DOHH2 (cell line): ENCODE measurements around the gene TMEM156.

Source experiments
- H3F3A ChIP-seq: fragments of 200-600 bp; sonication (generic), shearing (Covaris generic); 2 replicates; pipeline ENCODE4 v1.6.0; 2016; ENCODE audit warnings: antibody characterized with exemption, mild to moderate bottlenecking; ENCODE audit not compliant: control insufficient read depth, insufficient read depth
- H3K27ac ChIP-seq: fragments of 200-600 bp; sonication (generic); 2 replicates; pipeline ENCODE4 v1.5.1; 2014; ENCODE audit warnings: low read depth, mild to moderate bottlenecking, low read length, moderate library complexity
- H3K27me3 ChIP-seq: fragments of 200-600 bp; sonication (generic); 2 replicates; pipeline ENCODE4 v1.6.1; 2014; ENCODE audit warnings: mild to moderate bottlenecking, low read length, mixed read lengths; ENCODE audit not compliant: control insufficient read depth
- H3K36me3 ChIP-seq: fragments of 200-600 bp; sonication (generic); 2 replicates; pipeline ENCODE4 v1.6.1; 2014; ENCODE audit warnings: mild to moderate bottlenecking, low read length, moderate library complexity, mixed read lengths; ENCODE audit not compliant: control insufficient read depth
- H3K4me1 ChIP-seq: fragments of 200-600 bp; sonication (generic); 2 replicates; pipeline ENCODE4 v1.6.1; 2014; ENCODE audit warnings: mild to moderate bottlenecking, low read length, mixed read lengths; ENCODE audit not compliant: control insufficient read depth
- H3K4me2 ChIP-seq: fragments of 200-600 bp; sonication (generic); 2 replicates; pipeline ENCODE4 v1.6.0; 2014; ENCODE audit warnings: mild to moderate bottlenecking, low read length, moderate library complexity
- H3K4me3 ChIP-seq: fragments of 200-600 bp; sonication (generic); 2 replicates; pipeline ENCODE4 v1.5.1; 2014; ENCODE audit warnings: mild to moderate bottlenecking, low read length, mixed read lengths
- H3K79me2 ChIP-seq: fragments of 200-600 bp; sonication (generic); 2 replicates; pipeline ENCODE4 v1.6.1; 2014; ENCODE audit warnings: mild to moderate bottlenecking, low read length, mixed read lengths; ENCODE audit not compliant: control insufficient read depth
- H3K9me2 ChIP-seq: fragments of 200-600 bp; sonication (generic); replicated peaks from 2 replicates; pipeline ENCODE4 v1.6.1; 2014; ENCODE audit warnings: mild to moderate bottlenecking, low read length, mixed read lengths; ENCODE audit not compliant: control insufficient read depth
- H3K9me3 ChIP-seq: fragments of 200-600 bp; sonication (generic); 2 replicates; pipeline ENCODE4 v1.6.1; 2014; ENCODE audit warnings: antibody characterized with exemption, low read length, mixed read lengths; ENCODE audit not compliant: control insufficient read depth, insufficient read depth
- H4K20me1 ChIP-seq: fragments of 200-600 bp; sonication (generic); 2 replicates; pipeline ENCODE4 v1.6.0; 2014; ENCODE audit warnings: low read depth, mild to moderate bottlenecking, antibody characterized with exemption, low read length, moderate library complexity; ENCODE audit not compliant: control insufficient read depth, insufficient read depth
- EZH2phosphoT487 ChIP-seq: fragments of 200-600 bp; sonication (generic); IDR thresholded peaks from 2 replicates; pipeline ENCODE4 v1.6.1; 2017; ENCODE audit warnings: borderline replicate concordance, mild to moderate bottlenecking, antibody characterized with exemption, low read length, moderate library complexity, mixed read lengths
- TF ChIP-seq, protein P1 (sequence below): fragments of 200-600 bp; sonication (generic); IDR thresholded peaks from one replicate; pipeline ENCODE4 v1.5.1; 2014; ENCODE audit warnings: antibody characterized with exemption, mild to moderate bottlenecking, low read depth, low read length; ENCODE audit not compliant: poor library complexity, severe bottlenecking

TMEM156 gene

GRCh38 chr4:38957893-38958292 is 74.3 kb downstream of the TMEM156 start:
- H3K36me3 ChIP-seq, result no peaks in the 10 kb centered on the region
- H3K4me3 ChIP-seq, result no peak overlapping the region
- peaks cover 8% of the 10 kb centered on the region for H3K27me3 ChIP-seq
- H3K27ac ChIP-seq, result no peak overlapping the region
- no peaks in the 10 kb centered on the region for H4K20me1 ChIP-seq
- H3K4me1 ChIP-seq, result 0 out of 2 replicates have a peak, but pooled peaks cover 3% of the 10 kb centered on the region
- no peaks in the 10 kb centered on the region for H3K9me2 ChIP-seq
- H3K79me2 ChIP-seq, result no peaks in the 10 kb centered on the region
- TF ChIP-seq, protein P1, sequence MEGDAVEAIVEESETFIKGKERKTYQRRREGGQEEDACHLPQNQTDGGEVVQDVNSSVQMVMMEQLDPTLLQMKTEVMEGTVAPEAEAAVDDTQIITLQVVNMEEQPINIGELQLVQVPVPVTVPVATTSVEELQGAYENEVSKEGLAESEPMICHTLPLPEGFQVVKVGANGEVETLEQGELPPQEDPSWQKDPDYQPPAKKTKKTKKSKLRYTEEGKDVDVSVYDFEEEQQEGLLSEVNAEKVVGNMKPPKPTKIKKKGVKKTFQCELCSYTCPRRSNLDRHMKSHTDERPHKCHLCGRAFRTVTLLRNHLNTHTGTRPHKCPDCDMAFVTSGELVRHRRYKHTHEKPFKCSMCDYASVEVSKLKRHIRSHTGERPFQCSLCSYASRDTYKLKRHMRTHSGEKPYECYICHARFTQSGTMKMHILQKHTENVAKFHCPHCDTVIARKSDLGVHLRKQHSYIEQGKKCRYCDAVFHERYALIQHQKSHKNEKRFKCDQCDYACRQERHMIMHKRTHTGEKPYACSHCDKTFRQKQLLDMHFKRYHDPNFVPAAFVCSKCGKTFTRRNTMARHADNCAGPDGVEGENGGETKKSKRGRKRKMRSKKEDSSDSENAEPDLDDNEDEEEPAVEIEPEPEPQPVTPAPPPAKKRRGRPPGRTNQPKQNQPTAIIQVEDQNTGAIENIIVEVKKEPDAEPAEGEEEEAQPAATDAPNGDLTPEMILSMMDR, result no peak
- TF ChIP-seq EZH2phosphoT487, result no peak
- H3K9me3 ChIP-seq, result peaks cover 4% of the 10 kb centered on the region; the same call in 1 of the 2 replicates
- no peak overlapping the region for H3K4me2 ChIP-seq
- no peaks in the 10 kb centered on the region for H3F3A ChIP-seq

DNA sequence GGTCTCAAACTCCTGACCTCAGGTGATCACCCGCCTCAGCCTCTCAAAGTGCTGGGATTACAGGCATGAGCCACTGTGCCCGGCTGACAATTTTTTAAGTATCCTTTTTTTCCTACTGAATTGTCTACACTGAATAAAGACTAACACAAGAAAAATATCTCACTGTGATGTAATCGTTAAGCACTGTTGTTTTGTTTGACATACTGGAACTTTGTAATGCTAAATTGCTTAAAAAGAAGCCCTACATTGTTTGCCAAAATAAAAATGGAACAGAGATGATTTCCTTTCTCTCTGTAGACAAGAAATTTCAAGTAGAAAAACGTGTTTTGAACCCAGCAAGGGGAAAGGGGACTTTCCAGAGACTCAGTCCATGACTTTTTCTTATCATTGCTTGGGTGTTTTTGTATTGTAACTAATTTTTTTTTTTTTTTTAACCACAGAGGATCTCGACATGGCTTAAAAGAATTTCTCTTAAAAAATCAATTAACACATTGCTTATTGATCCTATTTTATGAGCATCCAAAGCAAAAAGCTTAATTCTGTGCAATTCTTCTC is 74.9 kb downstream of the TMEM156 start:
- Histone ChIP-seq H3F3A (no peaks in the 10 kb centered on the region), H3K79me2 (no peaks in the 10 kb centered on the region), H3K27ac (no peak overlapping the region), H3K4me3 (no peak overlapping the region), H3K27me3 (peaks cover 8% of the 10 kb centered on the region), H4K20me1 (no peaks in the 10 kb centered on the region), H3K9me3 (peaks cover 4% of the 10 kb centered on the region; the same call in 1 of the 2 replicates), H3K4me2 (no peak overlapping the region), H3K4me1 (0 out of 2 replicates have a peak, but pooled peaks cover 3% of the 10 kb centered on the region), H3K9me2 (no peaks in the 10 kb centered on the region), H3K36me3 (no peaks in the 10 kb centered on the region)
- TF ChIP-seq, protein P1, result no peak
- no peak for TF ChIP-seq EZH2phosphoT487

DNA sequence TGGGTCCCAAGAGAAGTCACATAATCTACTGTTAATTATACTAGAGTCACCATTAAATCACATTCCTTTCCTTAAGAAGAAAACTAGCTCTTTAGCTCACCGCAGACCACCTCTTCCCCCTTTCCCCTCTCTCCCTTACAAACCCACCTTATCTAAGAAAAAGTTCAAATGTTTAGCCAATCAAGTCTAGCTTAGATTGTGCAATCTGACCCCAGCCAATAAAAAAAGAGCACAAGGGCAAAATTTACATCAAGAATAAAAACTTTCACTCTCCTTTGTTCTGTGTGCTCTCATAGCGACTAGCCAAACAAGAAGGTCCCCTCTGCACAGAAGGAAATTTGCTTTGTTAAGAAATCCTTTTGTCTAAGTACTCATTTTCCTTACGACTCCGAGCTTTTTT is 76.3 kb downstream of the TMEM156 start:
- H3K9me2 ChIP-seq, result no peaks in the 10 kb centered on the region
- no peak overlapping the region for H3K4me2 ChIP-seq
- TF ChIP-seq, protein P1, result no peak
- no peak for TF ChIP-seq EZH2phosphoT487
- H3K4me1 ChIP-seq, result 0 out of 2 replicates have a peak, but pooled peaks cover 3% of the 10 kb centered on the region
- no peaks in the 10 kb centered on the region for H3F3A ChIP-seq
- no peaks in the 10 kb centered on the region for H4K20me1 ChIP-seq
- H3K36me3 ChIP-seq, result no peaks in the 10 kb centered on the region
- H3K4me3 ChIP-seq, result no peak overlapping the region
- H3K9me3 ChIP-seq, result no peaks in the 10 kb centered on the region
- H3K27me3 ChIP-seq, result peaks cover 8% of the 10 kb centered on the region
- no peaks in the 10 kb centered on the region for H3K79me2 ChIP-seq
- no peak overlapping the region for H3K27ac ChIP-seq
